Transverse colon (tissue), 4 donors: Measurements from ENCODE around the gene MCL1. TPM values are rescaled to one million over a fixed set of nuclear protein-coding genes. Genes with fewer than 3 reads are reported as not detected.

ENCODE experiments used
- DNase-seq: peaks from one replicate; pipeline ENCODE4 v3.0.0-alpha.2; 2019
- H3K27ac ChIP-seq, 4 donors: fragments of 200-600 bp; sonication (generic); 2 replicates each; pipeline ENCODE4 v1.5.1; 2016 to 2018; ENCODE audit warnings: inconsistent platforms in 4 of 4
- H3K27me3 ChIP-seq: fragments of 200-600 bp; sonication (generic); 2 replicates; pipeline ENCODE4 v1.5.1; 2017; ENCODE audit warnings: inconsistent platforms
- H3K36me3 ChIP-seq, 4 donors: fragments of 200-600 bp; sonication (generic); 2 replicates each; pipeline ENCODE4 v1.5.1; 2017 to 2019; ENCODE audit warnings: inconsistent platforms in 4 of 4
- H3K4me1 ChIP-seq, 4 donors: fragments of 200-600 bp; sonication (generic); 2 replicates each; pipeline ENCODE4 v1.5.1; 2017 to 2020; ENCODE audit warnings: inconsistent platforms in 4 of 4
- H3K4me3 ChIP-seq, 4 donors: fragments of 200-600 bp; sonication (generic); 1 replicate in 1 of 4; 2 replicates in 3 of 4; pipeline versions ENCODE4 v1.5.1 to v1.6.1; 2017 to 2019; ENCODE audit warnings: inconsistent platforms in 4 of 4
- H3K9me3 ChIP-seq, 2 donors: fragments of 200-600 bp; sonication (generic); 2 replicates each; pipeline ENCODE4 v1.5.1; 2017 to 2019; ENCODE audit warnings: inconsistent platforms in 2 of 2
- EP300 ChIP-seq: sonication (generic); formaldehyde crosslinking; IDR thresholded peaks from one replicate; pipeline ENCODE4 v1.6.1; 2017; ENCODE audit warnings: antibody characterized with exemption, low read depth
- POLR2A ChIP-seq: fragments of 450-650 bp; IDR thresholded peaks from one replicate; pipeline ENCODE4 v1.6.1; 2016; ENCODE audit warnings: antibody characterized with exemption, mild to moderate bottlenecking, moderate library complexity
- POLR2AphosphoS5 ChIP-seq, 3 donors: sonication (generic); formaldehyde crosslinking; IDR thresholded peaks; one replicate each; pipeline ENCODE4 v1.6.1; 2016; ENCODE audit warnings: antibody characterized with exemption in 3 of 3
- WGBS, 2 donors: methylation state at CpG; one replicate each; pipeline ENCODE4 v1.1.5; 2018; ENCODE audit warnings: low coverage in 1 of 2; 5-methylcytosine and 5-hydroxymethylcytosine counted together
- in situ Hi-C, 4 donors: fragments of 200-750 bp; cut with MboI; loops; one replicate each; pipeline versions ENCODE4 v1.15.0 to v1.15.1; 2017; ENCODE audit warnings: low sequenced_read_pairs in 3 of 4, low pct_ligation_motif_present in 1 of 4, low pct_unique_long_range_greater_than_20kb in 1 of 4
- intact Hi-C: fragments of 100-400 bp; cut with DNase I; formaldehyde crosslinking; loops from one replicate; pipeline ENCODE4 v1.15.1; 2023; ENCODE audit warnings: low total_unique reads
- total RNA-seq, 4 donors: library from RNA; depleted of rRNA; stranded (reverse); fragments of >200 nt; gene quantifications; one replicate each; pipeline ENCODE4 v1.1.0, GENCODE V29; 2016
- TF ChIP-seq, protein P1 (sequence below), 5 experiments: fragments of 200-600 bp in 3 of 5; fragments of 450-650 bp in 2 of 5; sonication (generic) in 3 of 5; IDR thresholded peaks; 1 replicate in 2 of 5; 2 replicates in 3 of 5; pipeline ENCODE4 v1.5.1; 2016 to 2017; ENCODE audit warnings: antibody characterized with exemption in 5 of 5, inconsistent platforms in 3 of 5, mild to moderate bottlenecking in 2 of 5, moderate library complexity in 1 of 5

MCL1 gene
- total RNA-seq, 4 donors from 2014 or later: 176 to 395 (median 269) TPM

DNA sequence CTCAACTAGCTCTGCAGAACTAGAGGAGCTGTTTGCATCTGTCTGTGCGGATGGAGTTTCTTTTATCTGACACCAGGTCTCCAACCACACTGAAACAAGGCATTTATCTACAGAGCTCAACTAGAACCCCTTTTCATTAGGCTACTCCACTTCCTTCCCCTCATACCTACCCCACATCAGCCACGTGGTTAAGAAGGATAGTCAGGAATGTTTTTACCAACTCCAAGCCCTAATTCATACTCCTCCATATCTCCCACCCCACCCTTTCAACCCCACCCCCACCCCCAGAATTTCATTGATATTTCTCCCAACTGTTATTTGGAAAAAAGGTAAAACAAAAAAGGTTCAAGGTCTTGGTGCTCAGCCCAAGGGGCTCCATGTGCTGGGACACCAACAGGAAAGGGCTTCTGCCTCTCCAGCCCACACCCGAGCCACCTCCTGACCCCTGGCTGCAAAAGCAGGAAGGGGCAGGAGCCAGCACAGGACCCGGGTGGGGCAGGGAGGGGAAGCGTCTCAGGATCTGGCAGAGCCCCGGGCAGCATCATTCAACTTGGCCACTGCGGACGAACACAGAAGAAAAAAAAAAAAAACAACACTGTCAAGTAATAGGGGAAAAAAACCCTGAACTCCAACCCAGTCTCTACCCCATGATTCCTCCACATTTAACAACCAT lies 43.0 kb upstream of the MCL1 start:
- in situ Hi-C loops: no loop called here
- Histone ChIP-seq H3K4me1 (peaks cover 13 to 40% (median 22%) of the 10 kb centered on the region in 4 donors), H3K36me3 (peaks cover 0 to 51% (median 17%) of the 10 kb centered on the region in 4 donors), H3K27me3 (no peaks in the 10 kb centered on the region), H3K4me3 (no peak overlapping the region), H3K9me3 (no peaks in the 10 kb centered on the region), H3K27ac (peak overlapping the region; percentile 73 to 80 (median 75))
- intact Hi-C loops: no loop called here
- TF ChIP-seq, protein P1, sequence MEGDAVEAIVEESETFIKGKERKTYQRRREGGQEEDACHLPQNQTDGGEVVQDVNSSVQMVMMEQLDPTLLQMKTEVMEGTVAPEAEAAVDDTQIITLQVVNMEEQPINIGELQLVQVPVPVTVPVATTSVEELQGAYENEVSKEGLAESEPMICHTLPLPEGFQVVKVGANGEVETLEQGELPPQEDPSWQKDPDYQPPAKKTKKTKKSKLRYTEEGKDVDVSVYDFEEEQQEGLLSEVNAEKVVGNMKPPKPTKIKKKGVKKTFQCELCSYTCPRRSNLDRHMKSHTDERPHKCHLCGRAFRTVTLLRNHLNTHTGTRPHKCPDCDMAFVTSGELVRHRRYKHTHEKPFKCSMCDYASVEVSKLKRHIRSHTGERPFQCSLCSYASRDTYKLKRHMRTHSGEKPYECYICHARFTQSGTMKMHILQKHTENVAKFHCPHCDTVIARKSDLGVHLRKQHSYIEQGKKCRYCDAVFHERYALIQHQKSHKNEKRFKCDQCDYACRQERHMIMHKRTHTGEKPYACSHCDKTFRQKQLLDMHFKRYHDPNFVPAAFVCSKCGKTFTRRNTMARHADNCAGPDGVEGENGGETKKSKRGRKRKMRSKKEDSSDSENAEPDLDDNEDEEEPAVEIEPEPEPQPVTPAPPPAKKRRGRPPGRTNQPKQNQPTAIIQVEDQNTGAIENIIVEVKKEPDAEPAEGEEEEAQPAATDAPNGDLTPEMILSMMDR (IDR thresholded peaks at IDR 0.05): no peak
- no peak for TF ChIP-seq POLR2AphosphoS5 (IDR thresholded peaks at IDR 0.05)
- TF ChIP-seq EP300: no peak
- no peak for TF ChIP-seq POLR2A
- WGBS, 2 donors: 34 to 44% methylated on average over 6 to 8 of the region's 8 CpGs
- DNase-seq: no peak

DNA sequence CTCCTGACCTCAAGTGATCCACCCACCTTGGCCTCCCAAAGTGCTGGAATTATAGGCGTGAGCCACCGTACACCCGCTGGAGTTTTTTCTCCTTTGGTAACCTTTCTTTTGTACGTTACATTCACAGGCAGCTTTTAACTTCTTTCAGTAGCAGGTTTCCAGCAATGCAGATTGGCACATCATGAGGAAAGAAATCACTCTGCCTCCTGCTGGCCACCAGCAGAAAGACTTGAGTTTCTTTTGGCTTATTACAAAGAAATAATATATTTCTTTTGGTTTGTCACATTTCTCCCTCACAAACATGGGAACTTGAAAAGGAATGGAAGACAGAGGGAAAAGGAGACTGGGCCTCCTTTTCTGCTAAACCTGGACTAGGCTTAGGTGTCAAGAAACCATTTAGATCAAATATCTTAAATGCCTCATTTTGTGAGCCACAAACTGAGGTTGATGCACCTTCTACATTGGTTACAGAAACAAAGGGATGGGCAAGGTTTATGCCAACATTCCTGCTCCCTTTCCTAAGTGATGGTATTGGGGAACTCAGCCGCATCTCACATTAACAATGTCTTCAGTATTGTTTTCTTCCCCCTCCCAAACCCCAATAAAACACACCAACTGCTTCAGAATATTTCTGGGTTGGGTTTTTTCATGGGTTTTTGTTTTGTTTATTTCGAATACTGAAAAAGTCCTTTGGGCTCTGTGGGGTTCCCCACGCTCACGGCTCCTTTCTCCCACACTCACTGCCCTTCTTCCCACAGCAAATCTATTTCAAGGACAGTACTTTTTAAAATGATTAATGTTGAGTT lies 42.3 kb upstream of the MCL1 start:
- no peak overlapping the region for H3K4me3 ChIP-seq

DNA sequence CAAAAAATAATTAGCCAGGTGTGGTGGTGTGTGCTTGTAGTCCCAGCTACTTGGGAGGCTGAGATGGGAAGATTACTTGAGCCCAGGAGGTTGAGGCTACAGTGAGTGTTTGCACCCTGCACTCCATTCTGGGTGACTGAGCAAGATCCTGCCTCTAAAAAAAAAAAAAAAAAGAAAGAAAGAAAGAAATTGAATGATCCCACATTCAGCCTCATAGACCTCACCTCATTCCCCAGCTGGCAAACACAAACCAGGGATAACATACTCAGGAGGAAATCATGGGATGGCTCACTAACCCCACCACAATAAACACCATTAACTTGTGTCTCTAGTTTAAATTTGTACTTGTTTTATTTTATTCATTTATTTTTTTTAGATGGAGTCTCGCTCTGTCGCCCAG lies 41.5 kb upstream of the MCL1 start:
- 92 to 100% methylated on average over 2 of the region's 2 CpGs for WGBS, 2 donors
- H3K27ac ChIP-seq: peak overlapping the region; percentile 73 to 80 (median 75)
- intact Hi-C loops: no loop called here

More for the DNA sequence above, 42.3 kb upstream of the MCL1 start:
- DNase-seq: peak; percentile 70
- intact Hi-C loops: no loop called here
- peaks cover 13 to 38% (median 22%) of the 10 kb centered on the region in 4 donors for H3K4me1 ChIP-seq
- peaks cover 0 to 52% (median 14%) of the 10 kb centered on the region in 4 donors for H3K36me3 ChIP-seq
- peak in 2 of 3 donors; percentile 46 to 56 for TF ChIP-seq POLR2AphosphoS5 (IDR thresholded peaks at IDR 0.05)
- no peak for TF ChIP-seq POLR2A
- TF ChIP-seq EP300: no peak
- TF ChIP-seq, protein P1 (IDR thresholded peaks at IDR 0.05): peak; percentile 70 to 89 (median 71)
- H3K27me3 ChIP-seq: no peaks in the 10 kb centered on the region
- H3K9me3 ChIP-seq: no peaks in the 10 kb centered on the region
- in situ Hi-C loops: no loop called here
- peak overlapping the region; percentile 73 to 80 (median 75) for H3K27ac ChIP-seq
- WGBS, 2 donors: 44 to 46% methylated on average over 4 to 8 of the region's 8 CpGs

More for the DNA sequence above, 41.5 kb upstream of the MCL1 start:
- DNase-seq: no peak
- Histone ChIP-seq H3K4me1 (peaks cover 13 to 40% (median 23%) of the 10 kb centered on the region in 4 donors), H3K36me3 (peaks cover 0 to 44% (median 10%) of the 10 kb centered on the region in 4 donors), H3K9me3 (no peaks in the 10 kb centered on the region), H3K27me3 (no peaks in the 10 kb centered on the region), H3K4me3 (no peak overlapping the region)
- in situ Hi-C loops: no loop called here
- TF ChIP-seq EP300 (no peak), POLR2AphosphoS5 (IDR thresholded peaks at IDR 0.05) (no peak), POLR2A (no peak)
- TF ChIP-seq, protein P1 (IDR thresholded peaks at IDR 0.05): no peak
